K562 (cell line): ENCODE measurements around the gene ISG20L2. TPM values are rescaled to one million over a fixed set of nuclear protein-coding genes. Genes with fewer than 3 reads are reported as not detected.

Experiments
- BRF2 ChIP-seq: IDR thresholded peaks from 3 replicates; pipeline ENCODE4 v1.6.1; 2011; ENCODE audit warnings: borderline replicate concordance, mild to moderate bottlenecking; ENCODE audit not compliant: insufficient read length, insufficient read depth
- CBFB ChIP-seq: sonication (generic); formaldehyde crosslinking; IDR thresholded peaks from 2 replicates; pipeline ENCODE4 v1.4.0; 2020; ENCODE audit warnings: mild to moderate bottlenecking, missing genetic modification reagents
- CCNT2 ChIP-seq: IDR thresholded peaks from 2 replicates; pipeline ENCODE4 v1.6.1; 2011; ENCODE audit warnings: borderline replicate concordance, low read depth, mild to moderate bottlenecking, moderate library complexity, mixed read lengths, low read length; ENCODE audit not compliant: insufficient read length; ENCODE audit errors: extremely low read depth
- CREB1 ChIP-seq, 2 experiments: sonication (generic) in 1 of 2; formaldehyde crosslinking in 1 of 2; IDR thresholded peaks; 2 replicates each; pipeline versions ENCODE4 v1.6.1 to v1.8.0; 2012 to 2022; ENCODE audit warnings: inconsistent platforms in 1 of 2, mild to moderate bottlenecking in 1 of 2, missing genetic modification reagents in 1 of 2, moderate library complexity in 1 of 2
- CREB3 ChIP-seq: fragments of 450-650 bp; conservative IDR thresholded peaks from 2 replicates; pipeline ENCODE4 v1.6.1; 2016; ENCODE audit warnings: missing genetic modification characterization, low read depth, mild to moderate bottlenecking, missing compliant biosample characterization, moderate library complexity
- CTBP1 ChIP-seq: fragments of 450-650 bp; IDR thresholded peaks from 2 replicates; pipeline ENCODE4 v1.6.1; 2016; ENCODE audit warnings: borderline replicate concordance
- E2F6 ChIP-seq, 2 experiments: IDR thresholded peaks; 2 replicates each; pipeline ENCODE4 v1.6.1; 2011; ENCODE audit warnings: borderline replicate concordance in 1 of 2, control low read depth in 1 of 2, low read depth in 1 of 2, low read length in 1 of 2, mild to moderate bottlenecking in 1 of 2, mixed read lengths in 1 of 2, moderate library complexity in 1 of 2; ENCODE audit not compliant: insufficient read depth in 1 of 2, insufficient read length in 1 of 2, poor library complexity in 1 of 2, severe bottlenecking in 1 of 2; ENCODE audit errors: extremely low read depth in 1 of 2
- ETV6 ChIP-seq, 3 experiments: fragments of 150-350 bp in 1 of 3; sonication (generic) in 1 of 3; formaldehyde crosslinking in 1 of 3; IDR thresholded peaks; 2 replicates each; pipeline versions ENCODE4 v1.6.1 to v1.8.0; 2014 to 2022; ENCODE audit warnings: borderline replicate concordance in 2 of 3, low read depth in 2 of 3, antibody characterized with exemption in 1 of 3, low read length in 1 of 3, mild to moderate bottlenecking in 1 of 3, missing genetic modification reagents in 1 of 3
- FOS ChIP-seq: IDR thresholded peaks from 3 replicates; pipeline ENCODE4 v1.6.1; 2011; ENCODE audit not compliant: insufficient read length; ENCODE audit errors: extremely low read depth
- NBN ChIP-seq: fragments of 450-650 bp; IDR thresholded peaks from 2 replicates; pipeline ENCODE4 v1.6.1; 2016; ENCODE audit warnings: low read depth, mild to moderate bottlenecking
- POLR3G ChIP-seq: IDR thresholded peaks from 2 replicates; pipeline ENCODE4 v1.6.1; 2011; ENCODE audit not compliant: insufficient read length, insufficient replicate concordance; ENCODE audit errors: extremely low read depth
- PRMT5 ChIP-seq: sonication (generic); formaldehyde crosslinking; IDR thresholded peaks from 2 replicates; pipeline ENCODE4 v1.5.0; 2020; ENCODE audit warnings: missing genetic modification reagents
- RBM17 ChIP-seq: fragments of 200-400 bp; formaldehyde crosslinking; IDR thresholded peaks from 2 replicates; pipeline ENCODE4 v1.6.1; 2017; ENCODE audit warnings: low read depth, mild to moderate bottlenecking, low read length, borderline replicate concordance
- SIN3A ChIP-seq, 2 experiments: fragments of 150-350 bp in 1 of 2; IDR thresholded peaks; 2 replicates each; pipeline ENCODE4 v1.6.1; 2011 to 2016; ENCODE audit warnings: borderline replicate concordance in 2 of 2, low read depth in 2 of 2, low read length in 2 of 2, mild to moderate bottlenecking in 2 of 2, moderate library complexity in 2 of 2; ENCODE audit not compliant: control insufficient read depth in 1 of 2
- SRF ChIP-seq, 2 experiments: fragments of 250-450, 450-650 bp in 1 of 2; sonication (Bioruptor Pico) in 1 of 2; sonication (generic) in 1 of 2; formaldehyde crosslinking; IDR thresholded peaks; 2 replicates each; pipeline versions ENCODE4 v1.5.0 to v1.5.1; 2020 to 2022; ENCODE audit warnings: mild to moderate bottlenecking in 1 of 2, missing genetic modification reagents in 1 of 2
- TCFL5 ChIP-seq: fragments of 250-450 bp; sonication (Bioruptor Pico); conservative IDR thresholded peaks from 2 replicates; pipeline ENCODE4 v1.6.1; 2021; ENCODE audit warnings: mild to moderate bottlenecking, moderate library complexity, matching md5 sums
- ZBTB43 ChIP-seq: sonication (generic); formaldehyde crosslinking; IDR thresholded peaks from 2 replicates; pipeline ENCODE4 v1.8.0; 2023; ENCODE audit warnings: mild to moderate bottlenecking, missing genetic modification reagents
- ZC3H11A ChIP-seq: IDR thresholded peaks from 2 replicates; pipeline ENCODE4 v1.6.1; 2012; ENCODE audit warnings: low read depth, low read length, improper control_type of control experiment
- ZNF274 ChIP-seq: IDR thresholded peaks from 2 replicates; pipeline ENCODE4 v1.6.1; 2011; ENCODE audit warnings: low read depth, mild to moderate bottlenecking, low read length, moderate library complexity, borderline replicate concordance
- ZNF830 ChIP-seq: fragments of 250-450 bp; sonication (Bioruptor Pico); IDR thresholded peaks from 2 replicates; pipeline ENCODE4 v1.5.0; 2021; ENCODE audit warnings: mild to moderate bottlenecking
- polyA plus RNA-seq, 8 experiments: library from polyadenylated mRNA; depleted of rRNA in 4 of 8; stranded (reverse) in 5 of 8; unstranded in 3 of 8; fragments of >200 nt; fragmentation: Nextera tagmentation in 2 of 8; fragmentation: Illumina TruSeq in 1 of 8; extraction: Ambion mirVana in 2 of 8; extraction: Trizol in 1 of 8; gene quantifications; 2 replicates each; pipeline versions ENCODE4 v1.2.1 to v1.2.3, GENCODE V29; 2011 to 2014; ENCODE audit warnings: inconsistent platforms in 1 of 8, missing spikeins in 1 of 8
- total RNA-seq, 7 experiments: library from RNA; depleted of rRNA in 6 of 7; stranded (reverse); fragments of >200 nt in 6 of 7; fragmentation: Illumina TruSeq in 2 of 7; extraction: Trizol in 2 of 7; gene quantifications; 2 replicates each; pipeline versions ENCODE4 v1.2.1 to v1.2.3, GENCODE V29; 2011 to 2021; ENCODE audit warnings: low replicate concordance in 1 of 7

ISG20L2 gene
- total and polyA plus RNA-seq, 9 of the 15 experiments (the other 6 are each of a cell fraction or from before 2014, with no cell fraction given): 21.3 to 130 (median 50.3) TPM

- peak in 1 of 2 experiments; percentile 11 for TF ChIP-seq E2F6 (IDR thresholded peaks at IDR 0.05; ENCODE audit: borderline replicate concordance in 1 of 2, extremely low read depth in 1 of 2, insufficient read depth in 1 of 2, insufficient read length in 1 of 2, low read depth in 1 of 2, low read length in 1 of 2, poor library complexity in 1 of 2, severe bottlenecking in 1 of 2)
- TF ChIP-seq SIN3A (IDR thresholded peaks at IDR 0.05; ENCODE audit: borderline replicate concordance in 2 of 2, control insufficient read depth in 1 of 2, low read depth in 2 of 2, low read length in 2 of 2): peak in 1 of 2 experiments; percentile 92; a peak in 1 of 4 replicates
- TF ChIP-seq CBFB (CRISPR knock-in tag): no peak
- no peak; the same call in 1 of the 2 replicates for TF ChIP-seq TCFL5 (CRISPR knock-in tag)
- peak; percentile 96 for TF ChIP-seq PRMT5 (CRISPR knock-in tag)
- TF ChIP-seq FOS: no peak
- TF ChIP-seq CCNT2: no peak
- TF ChIP-seq POLR3G: no peak
- TF ChIP-seq CTBP1: 0 out of 2 replicates have a peak, but pooled peaks have one; percentile 40
- TF ChIP-seq CREB3: peak; percentile 88
- no peak for TF ChIP-seq ZNF830 (CRISPR knock-in tag)
- TF ChIP-seq ZBTB43 (CRISPR knock-in tag): 0 out of 2 replicates have a peak, but pooled peaks have one; percentile 63
- no peak for TF ChIP-seq BRF2
- peak; percentile 63; the same call in 1 of the 2 replicates for TF ChIP-seq NBN
- no peak for TF ChIP-seq ZNF274
- TF ChIP-seq ZC3H11A: peak; percentile 73; the same call in 1 of the 2 replicates
- TF ChIP-seq CREB1 (IDR thresholded peaks at IDR 0.05): peak; percentile 90
- peak; percentile 81 for TF ChIP-seq CREB1 (CRISPR knock-in tag; IDR thresholded peaks at IDR 0.05)
- peak in 1 of 2 experiments; percentile 70; a peak in 1 of 4 replicates for TF ChIP-seq SRF (CRISPR knock-in tag; IDR thresholded peaks at IDR 0.05)
- TF ChIP-seq ETV6 (IDR thresholded peaks at IDR 0.05; ENCODE audit: borderline replicate concordance in 1 of 2, low read depth in 2 of 2, low read length in 1 of 2): no peak
- TF ChIP-seq ETV6 (CRISPR knock-in tag; IDR thresholded peaks at IDR 0.05; ENCODE audit: borderline replicate concordance): peak; percentile 79; the same call in 1 of the 2 replicates
- no peak for TF ChIP-seq RBM17
Measured at GRCh38 chr1:156767101-156767878, 38.7 kb upstream of the ISG20L2 start, which contains the start of gene PRCC (continued).
